H1 (cell line): ENCODE results near the gene INKA2.

ENCODE experiments used
- CEBPB ChIP-seq: IDR thresholded peaks from 2 replicates; pipeline ENCODE4 v1.6.1; 2012; ENCODE audit warnings: low read depth, low read length
- RXRA ChIP-seq: IDR thresholded peaks from 2 replicates; pipeline ENCODE4 v1.6.1; 2011; ENCODE audit warnings: low read depth, mild to moderate bottlenecking, low read length, moderate library complexity; ENCODE audit not compliant: insufficient read depth
- TF ChIP-seq, protein P1 (sequence below): IDR thresholded peaks from 2 replicates; pipeline ENCODE4 v1.6.1; 2012; ENCODE audit warnings: low read length, inconsistent platforms

GRCh38 chr1:111742938-111743549 is 3.8 kb upstream of the INKA2 start:
- TF ChIP-seq CEBPB (no peak), RXRA (no peak)
- TF ChIP-seq, protein P1, sequence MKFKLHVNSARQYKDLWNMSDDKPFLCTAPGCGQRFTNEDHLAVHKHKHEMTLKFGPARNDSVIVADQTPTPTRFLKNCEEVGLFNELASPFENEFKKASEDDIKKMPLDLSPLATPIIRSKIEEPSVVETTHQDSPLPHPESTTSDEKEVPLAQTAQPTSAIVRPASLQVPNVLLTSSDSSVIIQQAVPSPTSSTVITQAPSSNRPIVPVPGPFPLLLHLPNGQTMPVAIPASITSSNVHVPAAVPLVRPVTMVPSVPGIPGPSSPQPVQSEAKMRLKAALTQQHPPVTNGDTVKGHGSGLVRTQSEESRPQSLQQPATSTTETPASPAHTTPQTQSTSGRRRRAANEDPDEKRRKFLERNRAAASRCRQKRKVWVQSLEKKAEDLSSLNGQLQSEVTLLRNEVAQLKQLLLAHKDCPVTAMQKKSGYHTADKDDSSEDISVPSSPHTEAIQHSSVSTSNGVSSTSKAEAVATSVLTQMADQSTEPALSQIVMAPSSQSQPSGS: no peak
